ENCODE data around the gene GPR157.
A peak's percentile ranks its signal among the peaks of the same experiment; 100 is the strongest.
"Not testable (repeated sequence)": the region's sequence is repeated elsewhere in the genome, so short reads cannot be mapped to it uniquely, and the experiment has no call there.

GPR157 gene

GRCh38 chr1:9146156-9146555 is 17.3 kb upstream of the GPR157 start:
- no peak for DNase-seq (ENCODE audit: low read depth)

GRCh38 chr1:9145714-9146113 is 16.8 kb upstream of the GPR157 start:
- no peak for DNase-seq (ENCODE audit: low read depth)

- no peak for DNase-seq (ENCODE audit: low read depth)
Observed at GRCh38 chr1:9145021-9145668, 16.2 kb upstream of the GPR157 start.

GRCh38 chr1:9144494-9144893 is 15.6 kb upstream of the GPR157 start:
- not testable (repeated sequence) for DNase-seq (ENCODE audit: low read depth)

- DNase-seq (ENCODE audit: low read depth), result no peak
Observed at GRCh38 chr1:9143250-9143649, 14.3 kb upstream of the GPR157 start.

GRCh38 chr1:9139930-9140329 is 11.0 kb upstream of the GPR157 start:
- DNase-seq (ENCODE audit: low read depth), result no peak

GRCh38 chr1:9136932-9137331 is 8.0 kb upstream of the GPR157 start:
- DNase-seq (ENCODE audit: low read depth), result no peak

GRCh38 chr1:9135073-9135836 is 6.4 kb upstream of the GPR157 start:
- no peak for DNase-seq (ENCODE audit: low read depth)

- no peak for DNase-seq (ENCODE audit: low read depth)
Observed at GRCh38 chr1:9133870-9134585, 5.1 kb upstream of the GPR157 start.

- peak; percentile 68 for DNase-seq (ENCODE audit: low read depth)
Observed at GRCh38 chr1:9129266-9130041, 552 bp upstream of the GPR157 start.

GRCh38 chr1:9128166-9128519 is 759 bp downstream of the GPR157 start:
- no peak for DNase-seq (ENCODE audit: low read depth)

GRCh38 chr1:9127395-9128165 is 1.3 kb downstream of the GPR157 start:
- DNase-seq (ENCODE audit: low read depth), result no peak

- no peak for DNase-seq (ENCODE audit: low read depth)
Observed at GRCh38 chr1:9126511-9126910, 2.4 kb downstream of the GPR157 start.

- DNase-seq (ENCODE audit: low read depth), result not testable (repeated sequence)
Observed at GRCh38 chr1:9125847-9126246, 3.1 kb downstream of the GPR157 start.

- no peak for DNase-seq (ENCODE audit: low read depth)
Observed at GRCh38 chr1:9125325-9125724, 3.6 kb downstream of the GPR157 start.

GRCh38 chr1:9124389-9124788 is 4.5 kb downstream of the GPR157 start:
- not testable (repeated sequence) for DNase-seq (ENCODE audit: low read depth)

GRCh38 chr1:9123665-9124064 is 5.2 kb downstream of the GPR157 start:
- not testable (repeated sequence) for DNase-seq (ENCODE audit: low read depth)

- DNase-seq (ENCODE audit: low read depth), result no peak
Observed at GRCh38 chr1:9121496-9122409, 7.1 kb downstream of the GPR157 start.

- DNase-seq (ENCODE audit: low read depth), result no peak
Observed at GRCh38 chr1:9120312-9120958, 8.5 kb downstream of the GPR157 start.

- DNase-seq (ENCODE audit: low read depth), result no peak
Observed at GRCh38 chr1:9119745-9120144, 9.2 kb downstream of the GPR157 start.

All from stimulated activated CD8-positive, alpha-beta memory T cell treated with anti-CD3 and anti-CD28 coated beads, Interleukin-7, amount 100 ng/mL, for 24 hours (primary cell).